Effector memory CD8-positive, alpha-beta T cell (primary cell): Measurements from ENCODE around the gene ZNF227.

Source experiments
- ATAC-seq: fragments of 150-1000 bp; cut with Tn5 transposase; replicated peaks from 2 replicates; pipeline ENCODE4 v1.10.0; 2021; ENCODE audit warnings: mild to moderate bottlenecking, moderate library complexity
- DNase-seq, 3 experiments: peaks; one replicate each; pipeline ENCODE4 v3.0.0; 2021
- H3K27ac Mint-ChIP-seq, 2 donors: one replicate each; pipeline ENCODE4 v1.8.0; 2022; ENCODE audit warnings: mild to moderate bottlenecking in 2 of 2, mixed read lengths in 2 of 2, moderate library complexity in 2 of 2
- H3K27me3 Mint-ChIP-seq, 2 donors: one replicate each; pipeline ENCODE4 v1.8.0; 2022; ENCODE audit warnings: mixed read lengths in 2 of 2
- H3K36me3 Mint-ChIP-seq: one replicate; pipeline ENCODE4 v1.8.0; 2022; ENCODE audit warnings: mild to moderate bottlenecking, moderate library complexity, mixed read lengths; ENCODE audit not compliant: insufficient read depth
- H3K4me1 Mint-ChIP-seq, 2 donors: one replicate each; pipeline ENCODE4 v1.8.0; 2022; ENCODE audit warnings: low read depth in 2 of 2, mixed read lengths in 2 of 2
- H3K4me3 Mint-ChIP-seq, 2 donors: one replicate each; pipeline ENCODE4 v1.8.0; 2022; ENCODE audit warnings: mild to moderate bottlenecking in 2 of 2, mixed read lengths in 2 of 2, moderate library complexity in 2 of 2
- H3K9me3 Mint-ChIP-seq, 2 donors: one replicate each; pipeline ENCODE4 v1.8.0; 2022; ENCODE audit warnings: mixed read lengths in 2 of 2

ZNF227 gene

GRCh38 chr19:44258136-44258535 lies 45.8 kb downstream of the ZNF227 start:
- Mint-ChIP-seq H3K4me3 (no peak overlapping the region), H3K36me3 (no peaks in the 10 kb centered on the region), H3K27me3 (no peaks in the 10 kb centered on the region), H3K4me1 (peaks cover 3 to 6% of the 10 kb centered on the region in 2 donors), H3K27ac (no peak overlapping the region), H3K9me3 (peaks cover 23 to 51% of the 10 kb centered on the region in 2 donors)
- no peak for DNase-seq
- ATAC-seq, result no peak

GRCh38 chr19:44258835-44259413 lies 46.6 kb downstream of the ZNF227 start:
- DNase-seq (no peak), ATAC-seq (no peak)
- H3K4me3 Mint-ChIP-seq, result no peak overlapping the region
- H3K9me3 Mint-ChIP-seq, result peaks cover 25 to 51% of the 10 kb centered on the region in 2 donors
- H3K27me3 Mint-ChIP-seq, result no peaks in the 10 kb centered on the region
- no peaks in the 10 kb centered on the region for H3K36me3 Mint-ChIP-seq
- peaks cover 3 to 6% of the 10 kb centered on the region in 2 donors for H3K4me1 Mint-ChIP-seq
- H3K27ac Mint-ChIP-seq, result no peak overlapping the region

DNA sequence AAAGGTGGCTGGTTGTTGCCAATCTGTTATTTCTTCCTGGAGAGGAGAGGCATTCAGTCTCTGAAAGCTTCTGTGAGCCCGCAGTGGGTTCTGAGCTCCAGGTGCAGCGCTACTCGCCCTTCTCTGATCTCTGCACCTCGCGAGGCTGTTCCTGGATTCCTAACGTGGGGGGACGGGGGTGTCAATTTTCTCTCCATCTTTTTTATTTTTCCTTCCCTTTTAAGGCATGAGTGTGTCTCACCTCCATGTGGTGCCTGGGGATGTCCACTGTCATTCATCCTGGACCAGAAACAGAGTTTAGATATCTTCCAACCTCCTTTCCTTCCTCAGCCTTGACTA lies 48.0 kb downstream of the ZNF227 start:
- peak overlapping the region; percentile 47 to 61 for H3K4me3 Mint-ChIP-seq
- peaks cover 19 to 45% of the 10 kb centered on the region in 2 donors for H3K9me3 Mint-ChIP-seq
- no peak for DNase-seq
- peak overlapping the region; percentile 68 to 77 for H3K27ac Mint-ChIP-seq
- ATAC-seq, result no peak
- peaks cover 3 to 6% of the 10 kb centered on the region in 2 donors for H3K4me1 Mint-ChIP-seq
- H3K36me3 Mint-ChIP-seq, result no peaks in the 10 kb centered on the region
- no peaks in the 10 kb centered on the region for H3K27me3 Mint-ChIP-seq

DNA sequence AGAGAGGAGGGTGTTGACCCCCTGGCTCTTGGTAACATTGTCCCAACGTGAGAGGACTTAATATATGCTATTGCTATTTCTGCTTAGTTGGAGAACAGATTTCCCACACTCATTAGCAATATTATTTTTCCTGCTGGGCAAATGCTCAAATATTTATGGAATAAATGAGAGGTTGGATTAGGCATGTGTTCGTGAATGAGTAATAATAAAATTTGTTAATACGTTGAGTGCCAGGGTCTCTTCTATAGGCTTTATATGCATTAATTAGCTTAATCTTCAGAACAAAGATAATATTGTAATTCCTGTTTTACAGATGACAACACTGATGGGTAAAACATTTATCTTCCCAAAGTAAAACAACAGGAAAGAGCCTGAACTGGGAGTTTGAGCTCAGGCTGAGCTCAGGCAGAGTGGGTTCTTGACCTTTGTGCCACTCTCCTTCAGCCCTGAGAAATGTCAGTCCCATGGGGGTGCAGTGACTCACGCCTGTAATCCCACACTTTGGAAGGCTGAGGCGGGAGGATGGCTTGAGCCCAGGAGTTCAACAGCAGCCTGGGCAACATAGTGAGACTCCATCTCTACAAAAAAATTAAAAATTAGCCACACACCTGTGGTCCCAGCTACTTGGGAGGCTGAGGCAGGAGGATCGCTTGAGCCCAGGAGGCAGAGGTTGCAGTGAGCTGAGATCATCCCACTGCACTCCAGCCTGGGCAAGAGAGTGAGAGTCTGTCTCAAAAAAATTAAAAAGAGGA lies 48.5 kb downstream of the ZNF227 start:
- H3K9me3 Mint-ChIP-seq, result peaks cover 19 to 40% of the 10 kb centered on the region in 2 donors
- ATAC-seq (no peak), DNase-seq (no peak)
- H3K27ac Mint-ChIP-seq, result peak overlapping the region; percentile 68 to 77
- no peaks in the 10 kb centered on the region for H3K27me3 Mint-ChIP-seq
- H3K4me1 Mint-ChIP-seq, result peaks cover 3 to 6% of the 10 kb centered on the region in 2 donors
- H3K36me3 Mint-ChIP-seq, result no peaks in the 10 kb centered on the region
- peak overlapping the region in 1 of 2 donors; percentile 47 for H3K4me3 Mint-ChIP-seq

GRCh38 chr19:44277331-44277730 lies 65.0 kb downstream of the ZNF227 start:
- no peak for ATAC-seq
- H3K4me1 Mint-ChIP-seq, result no peaks in the 10 kb centered on the region
- no peak overlapping the region for H3K27ac Mint-ChIP-seq
- H3K4me3 Mint-ChIP-seq, result no peak overlapping the region
- no peaks in the 10 kb centered on the region for H3K27me3 Mint-ChIP-seq
- no peaks in the 10 kb centered on the region for H3K36me3 Mint-ChIP-seq
- peaks cover 17 to 43% of the 10 kb centered on the region in 2 donors for H3K9me3 Mint-ChIP-seq
- DNase-seq, result no peak

DNA sequence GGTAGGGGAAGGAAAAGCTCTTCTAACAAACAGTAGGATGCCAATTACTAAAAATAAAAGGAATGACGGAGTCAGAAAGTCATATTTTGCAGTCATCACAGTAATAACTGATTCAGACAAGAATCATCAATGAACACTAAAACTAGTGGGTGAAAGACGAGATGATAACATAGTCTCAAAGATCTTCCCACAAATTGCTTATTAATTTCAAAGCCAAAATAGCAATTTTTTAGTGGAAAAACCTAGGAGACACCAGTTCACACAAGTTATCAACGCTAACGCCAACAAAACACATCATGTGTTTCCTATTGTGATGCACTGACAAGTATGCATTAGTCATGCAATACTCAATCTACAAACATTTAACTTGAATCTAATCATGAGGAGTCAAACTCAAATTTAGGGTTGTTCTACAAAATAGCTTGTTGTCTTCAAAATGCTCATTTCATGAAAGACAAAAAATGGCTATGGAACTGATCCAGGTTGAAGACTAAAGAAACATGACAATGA lies 65.9 kb downstream of the ZNF227 start:
- DNase-seq (no peak), ATAC-seq (no peak)
- H3K36me3 Mint-ChIP-seq, result no peaks in the 10 kb centered on the region
- H3K4me1 Mint-ChIP-seq, result no peaks in the 10 kb centered on the region
- no peaks in the 10 kb centered on the region for H3K27me3 Mint-ChIP-seq
- H3K9me3 Mint-ChIP-seq, result peaks cover 21 to 41% of the 10 kb centered on the region in 2 donors
- H3K27ac Mint-ChIP-seq, result no peak overlapping the region
- no peak overlapping the region for H3K4me3 Mint-ChIP-seq

DNA sequence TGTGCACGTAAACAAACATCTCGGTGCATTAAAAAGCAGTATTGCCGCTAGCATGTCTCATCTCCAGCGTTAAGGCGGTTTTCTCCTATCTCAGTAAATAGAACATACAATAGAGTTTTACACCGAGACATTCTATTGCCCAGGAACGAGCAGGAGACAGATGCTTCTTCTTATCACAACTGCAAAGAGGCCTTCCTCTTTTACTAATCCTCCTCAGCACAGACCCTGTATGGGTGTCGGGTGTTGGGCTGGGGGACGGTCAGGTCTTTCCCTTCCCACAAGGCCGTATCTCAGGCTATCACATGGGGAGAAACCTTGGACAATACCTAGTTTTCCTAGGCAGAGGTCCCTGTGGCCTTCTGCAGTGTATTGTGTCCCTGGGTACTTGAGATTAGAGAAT lies 68.6 kb downstream of the ZNF227 start:
- no peak overlapping the region for H3K4me3 Mint-ChIP-seq
- peaks cover 25 to 46% of the 10 kb centered on the region in 2 donors for H3K9me3 Mint-ChIP-seq
- no peak for ATAC-seq
- no peaks in the 10 kb centered on the region for H3K36me3 Mint-ChIP-seq
- H3K4me1 Mint-ChIP-seq, result no peaks in the 10 kb centered on the region
- H3K27me3 Mint-ChIP-seq, result no peaks in the 10 kb centered on the region
- DNase-seq, result no peak
- no peak overlapping the region for H3K27ac Mint-ChIP-seq

DNA sequence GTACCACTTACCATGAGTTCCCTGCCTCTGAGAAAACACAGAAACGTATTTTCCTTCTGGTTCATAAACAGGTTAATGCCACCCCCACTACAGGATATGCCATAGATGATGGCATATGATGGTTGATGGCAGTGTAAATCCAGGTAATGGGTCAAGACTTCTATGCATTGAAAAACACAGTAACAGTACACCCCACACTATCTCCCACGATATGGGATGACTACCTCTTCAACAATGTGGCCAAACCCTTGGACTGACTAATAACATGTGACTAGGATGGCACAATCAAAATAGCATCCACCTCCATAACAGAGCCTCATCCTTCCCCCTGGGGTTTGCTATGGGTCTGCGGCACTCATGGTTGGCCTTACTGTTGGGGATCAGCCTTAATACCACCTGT lies 70.5 kb downstream of the ZNF227 start:
- no peak overlapping the region for H3K4me3 Mint-ChIP-seq

GRCh38 chr19:44284968-44285367 lies 72.6 kb downstream of the ZNF227 start:
- no peak overlapping the region for H3K27ac Mint-ChIP-seq
- H3K36me3 Mint-ChIP-seq, result peaks cover 19% of the 10 kb centered on the region
- H3K27me3 Mint-ChIP-seq, result no peaks in the 10 kb centered on the region
- no peak for DNase-seq
- ATAC-seq, result no peak
- no peaks in the 10 kb centered on the region for H3K4me1 Mint-ChIP-seq
- peaks cover 28 to 43% of the 10 kb centered on the region in 2 donors for H3K9me3 Mint-ChIP-seq
- no peak overlapping the region for H3K4me3 Mint-ChIP-seq

More for the DNA sequence above, 70.5 kb downstream of the ZNF227 start:
- H3K9me3 Mint-ChIP-seq, result peaks cover 23 to 42% of the 10 kb centered on the region in 2 donors
- no peaks in the 10 kb centered on the region for H3K4me1 Mint-ChIP-seq
- no peaks in the 10 kb centered on the region for H3K27me3 Mint-ChIP-seq
- H3K36me3 Mint-ChIP-seq, result no peaks in the 10 kb centered on the region
- ATAC-seq (no peak), DNase-seq (no peak)
- no peak overlapping the region for H3K27ac Mint-ChIP-seq
